HG02852 (cell line): Measurements from ENCODE around the gene CPLANE1.

ENCODE experiments used
- ATAC-seq: cut with Tn5 transposase; IDR thresholded peaks from one replicate; pipeline ENCODE4 v1.9.1; 2021; ENCODE audit warnings: mild to moderate bottlenecking, moderate library complexity; ENCODE audit not compliant: unreplicated experiment

The CPLANE1 gene

GRCh38 chr5:37071901-37072581 lies 177.1 kb downstream of the CPLANE1 start:
- no peak for ATAC-seq

GRCh38 chr5:37071487-37071886 lies 177.7 kb downstream of the CPLANE1 start:
- ATAC-seq = no peak

GRCh38 chr5:37064442-37064841 lies 184.7 kb downstream of the CPLANE1 start:
- no peak for ATAC-seq

- ATAC-seq = no peak
These were observed 185.4 kb downstream of the CPLANE1 start for GRCh38 chr5:37063739-37064138.

GRCh38 chr5:37060030-37060429 lies 189.1 kb downstream of the CPLANE1 start:
- ATAC-seq = no peak

GRCh38 chr5:37056762-37057161 lies 192.4 kb downstream of the CPLANE1 start:
- no peak for ATAC-seq
